Measurements from ENCODE around the gene ADCY9. TPM values are rescaled to one million over a fixed set of nuclear protein-coding genes. Genes with fewer than 3 reads are reported as not detected.

ADCY9 gene
- total RNA-seq, 1 experiment from 2014 or later = 11.5 TPM

DNA sequence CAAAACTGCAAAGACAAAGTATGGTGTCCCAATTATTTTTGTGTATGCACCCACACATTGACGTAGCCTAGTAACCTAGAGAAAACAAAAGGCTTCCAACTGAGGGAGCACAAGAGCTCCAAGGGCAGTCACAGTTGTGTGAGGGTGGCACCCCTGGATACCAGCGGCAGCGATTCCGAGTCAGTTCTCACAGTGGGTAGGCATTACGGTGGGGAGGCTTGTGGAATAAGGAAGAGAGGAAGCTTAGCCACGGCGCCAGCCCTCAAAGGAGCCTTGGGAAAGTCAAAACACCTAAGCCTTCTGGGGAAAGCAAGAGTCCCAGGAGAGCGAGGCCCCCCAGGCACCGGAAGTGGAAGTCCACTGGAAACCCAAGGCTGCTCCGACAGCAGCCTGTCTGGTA, 31.0 kb upstream of the ADCY9 start:
- H3K4me3 Mint-ChIP-seq = no peak overlapping the region
- ChIA-PET POLR2A (interaction anchor here (0.6 kb wide), 1 partner anchor 94 kb away, joined by 4 read pairs; no protein-coding TSS in a partner anchor), CTCF (interaction anchor here (1.1 to 1.4 kb wide), 2 partner anchors 106 to 107 kb away, joined by 4 read pairs; no protein-coding TSS in a partner anchor)

DNA sequence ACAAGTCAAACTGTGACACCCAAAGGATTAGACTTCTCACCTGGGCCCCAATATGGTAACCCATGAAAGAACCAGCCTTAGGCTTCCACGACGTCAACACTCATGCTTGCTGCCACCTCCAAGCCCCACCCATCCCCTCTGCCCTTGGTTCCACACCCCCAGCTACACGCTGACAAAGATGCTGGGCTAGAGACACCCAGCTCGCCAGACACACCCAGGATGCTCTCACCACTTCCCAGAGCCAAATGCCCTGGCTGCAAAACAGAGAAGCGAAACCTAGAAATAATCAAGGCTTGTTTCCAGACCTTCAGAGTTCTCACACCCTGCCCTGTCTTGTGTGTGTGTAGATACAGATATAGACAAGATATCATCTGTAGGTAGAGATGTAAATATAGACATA, 26.0 kb upstream of the ADCY9 start:
- ATAC-seq = no peak
- Mint-ChIP-seq H3K27me3 (ENCODE audit: low read depth) (peaks cover 10% of the 10 kb centered on the region), H3K9me3 (peaks cover 24% of the 10 kb centered on the region), H3K4me3 (no peak overlapping the region), H3K4me1 (peaks cover 3% of the 10 kb centered on the region; the same call in 1 of the 2 replicates), H3K27ac (no peak overlapping the region), H3K36me3 (peaks cover 13% of the 10 kb centered on the region)
- POLR2A ChIA-PET = no interaction called here
- TF ChIP-seq, protein P1, sequence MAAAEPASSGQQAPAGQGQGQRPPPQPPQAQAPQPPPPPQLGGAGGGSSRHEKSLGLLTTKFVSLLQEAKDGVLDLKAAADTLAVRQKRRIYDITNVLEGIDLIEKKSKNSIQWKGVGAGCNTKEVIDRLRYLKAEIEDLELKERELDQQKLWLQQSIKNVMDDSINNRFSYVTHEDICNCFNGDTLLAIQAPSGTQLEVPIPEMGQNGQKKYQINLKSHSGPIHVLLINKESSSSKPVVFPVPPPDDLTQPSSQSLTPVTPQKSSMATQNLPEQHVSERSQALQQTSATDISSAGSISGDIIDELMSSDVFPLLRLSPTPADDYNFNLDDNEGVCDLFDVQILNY (CRISPR knock-in tag; IDR thresholded peaks at IDR 0.05) = no peak
- TF ChIP-seq NFATC4 (CRISPR knock-in tag; IDR thresholded peaks at IDR 0.05) = no peak
- TF ChIP-seq, protein P2, sequence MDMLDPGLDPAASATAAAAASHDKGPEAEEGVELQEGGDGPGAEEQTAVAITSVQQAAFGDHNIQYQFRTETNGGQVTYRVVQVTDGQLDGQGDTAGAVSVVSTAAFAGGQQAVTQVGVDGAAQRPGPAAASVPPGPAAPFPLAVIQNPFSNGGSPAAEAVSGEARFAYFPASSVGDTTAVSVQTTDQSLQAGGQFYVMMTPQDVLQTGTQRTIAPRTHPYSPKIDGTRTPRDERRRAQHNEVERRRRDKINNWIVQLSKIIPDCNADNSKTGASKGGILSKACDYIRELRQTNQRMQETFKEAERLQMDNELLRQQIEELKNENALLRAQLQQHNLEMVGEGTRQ (CRISPR knock-in tag; IDR thresholded peaks at IDR 0.05) = no peak
- no peak for TF ChIP-seq RORB (CRISPR knock-in tag; IDR thresholded peaks at IDR 0.05)
- DNase-seq (ENCODE audit: low spot score) = no peak
- CTCF ChIA-PET = no interaction called here

More for the DNA sequence above, 31.0 kb upstream of the ADCY9 start:
- no peak for ATAC-seq
- no peak for TF ChIP-seq FOXJ3 (CRISPR knock-in tag; IDR thresholded peaks at IDR 0.05; ENCODE audit: borderline replicate concordance)
- peak; percentile 82 for TF ChIP-seq ZNF423 (CRISPR knock-in tag; IDR thresholded peaks at IDR 0.05)
- DNase-seq (ENCODE audit: low spot score) = no peak
- no peaks in the 10 kb centered on the region for H3K9me3 Mint-ChIP-seq
- H3K27me3 Mint-ChIP-seq (ENCODE audit: low read depth) = no peaks in the 10 kb centered on the region
- no peak overlapping the region for H3K27ac Mint-ChIP-seq
- no peaks in the 10 kb centered on the region for H3K4me1 Mint-ChIP-seq
- no peaks in the 10 kb centered on the region for H3K36me3 Mint-ChIP-seq

DNA sequence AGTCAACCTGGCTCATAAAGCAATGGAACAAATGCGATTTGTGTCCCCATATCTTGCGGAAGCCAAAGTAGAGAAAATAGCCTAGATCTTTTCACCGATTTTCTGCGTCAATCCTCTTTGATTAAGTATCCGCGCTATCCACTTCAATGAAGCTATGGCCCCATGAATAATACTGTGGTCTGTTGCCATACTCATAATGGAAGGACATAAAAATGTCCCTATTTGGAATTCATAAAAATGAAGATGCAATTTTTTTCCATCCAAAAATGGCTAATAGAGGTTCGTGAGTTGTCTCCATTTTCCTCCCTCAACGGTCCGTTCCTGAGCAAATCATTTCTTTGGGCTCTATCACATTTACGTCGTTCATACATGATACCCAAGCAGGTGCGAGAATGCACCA, 25.4 kb upstream of the ADCY9 start:
- 0 out of 2 replicates have a peak overlapping the region, but pooled peaks have one; percentile 32 for H3K27ac Mint-ChIP-seq

More for the DNA sequence above, 25.4 kb upstream of the ADCY9 start:
- CTCF ChIA-PET = interaction anchor here (0.9 kb wide), 1 partner anchor 112 kb away, joined by 5 read pairs; no protein-coding TSS in a partner anchor
- H3K27me3 Mint-ChIP-seq (ENCODE audit: low read depth) = peaks cover 14% of the 10 kb centered on the region
- TF ChIP-seq, protein P3, sequence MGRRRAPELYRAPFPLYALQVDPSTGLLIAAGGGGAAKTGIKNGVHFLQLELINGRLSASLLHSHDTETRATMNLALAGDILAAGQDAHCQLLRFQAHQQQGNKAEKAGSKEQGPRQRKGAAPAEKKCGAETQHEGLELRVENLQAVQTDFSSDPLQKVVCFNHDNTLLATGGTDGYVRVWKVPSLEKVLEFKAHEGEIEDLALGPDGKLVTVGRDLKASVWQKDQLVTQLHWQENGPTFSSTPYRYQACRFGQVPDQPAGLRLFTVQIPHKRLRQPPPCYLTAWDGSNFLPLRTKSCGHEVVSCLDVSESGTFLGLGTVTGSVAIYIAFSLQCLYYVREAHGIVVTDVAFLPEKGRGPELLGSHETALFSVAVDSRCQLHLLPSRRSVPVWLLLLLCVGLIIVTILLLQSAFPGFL (CRISPR knock-in tag; IDR thresholded peaks at IDR 0.05; ENCODE audit: borderline replicate concordance) = no peak
- TF ChIP-seq ZNF121 (CRISPR knock-in tag; IDR thresholded peaks at IDR 0.05) (no peak), ZNF232 (CRISPR knock-in tag; IDR thresholded peaks at IDR 0.05) (no peak), PRRX2 (CRISPR knock-in tag; IDR thresholded peaks at IDR 0.05) (no peak), NR1H2 (CRISPR knock-in tag; IDR thresholded peaks at IDR 0.05) (no peak), EMX1 (CRISPR knock-in tag; IDR thresholded peaks at IDR 0.05) (no peak), OVOL2 (CRISPR knock-in tag; IDR thresholded peaks at IDR 0.05; ENCODE audit: borderline replicate concordance) (no peak), ESRRA (CRISPR knock-in tag; IDR thresholded peaks at IDR 0.05; ENCODE audit: borderline replicate concordance) (no peak), HMGXB4 (CRISPR knock-in tag; IDR thresholded peaks at IDR 0.05) (no peak), RELA (CRISPR knock-in tag; IDR thresholded peaks at IDR 0.05; ENCODE audit: borderline replicate concordance) (no peak), ATF2 (CRISPR knock-in tag; IDR thresholded peaks at IDR 0.05; ENCODE audit: borderline replicate concordance, low read depth) (no peak), GRHL2 (CRISPR knock-in tag; IDR thresholded peaks at IDR 0.05; ENCODE audit: insufficient replicate concordance, severe bottlenecking) (no peak), MAX (CRISPR knock-in tag; IDR thresholded peaks at IDR 0.05) (no peak), MXD4 (CRISPR knock-in tag; IDR thresholded peaks at IDR 0.05; ENCODE audit: borderline replicate concordance) (no peak), ELF4 (CRISPR knock-in tag; IDR thresholded peaks at IDR 0.05; ENCODE audit: low read depth) (no peak), SMAD3 (CRISPR knock-in tag; IDR thresholded peaks at IDR 0.05; ENCODE audit: borderline replicate concordance) (no peak), TEAD4 (CRISPR knock-in tag; IDR thresholded peaks at IDR 0.05) (no peak), KAT7 (CRISPR knock-in tag; IDR thresholded peaks at IDR 0.05; ENCODE audit: borderline replicate concordance) (no peak)
- TF ChIP-seq, protein P4, sequence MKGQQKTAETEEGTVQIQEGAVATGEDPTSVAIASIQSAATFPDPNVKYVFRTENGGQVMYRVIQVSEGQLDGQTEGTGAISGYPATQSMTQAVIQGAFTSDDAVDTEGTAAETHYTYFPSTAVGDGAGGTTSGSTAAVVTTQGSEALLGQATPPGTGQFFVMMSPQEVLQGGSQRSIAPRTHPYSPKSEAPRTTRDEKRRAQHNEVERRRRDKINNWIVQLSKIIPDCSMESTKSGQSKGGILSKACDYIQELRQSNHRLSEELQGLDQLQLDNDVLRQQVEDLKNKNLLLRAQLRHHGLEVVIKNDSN (CRISPR knock-in tag; IDR thresholded peaks at IDR 0.05) = no peak
- TF ChIP-seq, protein P2 (CRISPR knock-in tag; IDR thresholded peaks at IDR 0.05) = no peak
- H3K9me3 Mint-ChIP-seq = peaks cover 24% of the 10 kb centered on the region
- H3K4me1 Mint-ChIP-seq = peaks cover 3% of the 10 kb centered on the region; the same call in 1 of the 2 replicates
- DNase-seq (ENCODE audit: low spot score) = no peak
- peaks cover 13% of the 10 kb centered on the region for H3K36me3 Mint-ChIP-seq
- POLR2A ChIA-PET = no interaction called here
- no peak for ATAC-seq
- no peak overlapping the region for H3K4me3 Mint-ChIP-seq
